Type B pancreatic cell (in vitro differentiated cells): Measurements from ENCODE around the gene ADAM12. TPM values are rescaled to one million over a fixed set of nuclear protein-coding genes. Genes with fewer than 3 reads are reported as not detected.

Source experiments
- DNase-seq: peaks from one replicate; pipeline ENCODE4 v3.0.0; 2021; ENCODE audit warnings: mixed read lengths; ENCODE audit not compliant: unreplicated experiment; ENCODE audit errors: extremely low spot score
- H3K27ac Mint-ChIP-seq: 2 replicates; pipeline ENCODE4 v1.8.0; 2021; ENCODE audit warnings: mild to moderate bottlenecking, mixed read lengths
- H3K27me3 Mint-ChIP-seq: 2 replicates; pipeline ENCODE4 v1.8.0; 2021; ENCODE audit warnings: mixed read lengths
- H3K36me3 Mint-ChIP-seq: 2 replicates; pipeline ENCODE4 v1.8.0; 2021; ENCODE audit warnings: mixed read lengths
- H3K4me1 Mint-ChIP-seq: one replicate; pipeline ENCODE4 v1.8.0; 2021; ENCODE audit warnings: mixed read lengths; ENCODE audit not compliant: unreplicated experiment
- H3K4me3 Mint-ChIP-seq: 2 replicates; pipeline ENCODE4 v1.8.0; 2021; ENCODE audit warnings: mild to moderate bottlenecking, mixed read lengths
- H3K9me3 Mint-ChIP-seq: 2 replicates; pipeline ENCODE4 v1.8.0; 2021; ENCODE audit warnings: mixed read lengths
- total RNA-seq: library from RNA; stranded (reverse); gene quantifications from 2 replicates; pipeline ENCODE4 v1.2.1, GENCODE V29; 2021; ENCODE audit warnings: low replicate concordance
- TF ChIP-seq, protein P1 (sequence below): fragments of 200-600 bp; sonication (generic); conservative IDR thresholded peaks from 2 replicates; pipeline ENCODE4 v1.5.0; 2021; ENCODE audit warnings: antibody characterized with exemption, mild to moderate bottlenecking

Gene ADAM12
- total RNA-seq, 1 donor from 2014 or later: 31.6 TPM

- DNase-seq: no peak
- Mint-ChIP-seq H3K36me3 (no peaks in the 10 kb centered on the region), H3K4me3 (no peak overlapping the region), H3K4me1 (no peaks in the 10 kb centered on the region), H3K27me3 (no peaks in the 10 kb centered on the region), H3K9me3 (no peaks in the 10 kb centered on the region), H3K27ac (no peak overlapping the region)
- TF ChIP-seq, protein P1, sequence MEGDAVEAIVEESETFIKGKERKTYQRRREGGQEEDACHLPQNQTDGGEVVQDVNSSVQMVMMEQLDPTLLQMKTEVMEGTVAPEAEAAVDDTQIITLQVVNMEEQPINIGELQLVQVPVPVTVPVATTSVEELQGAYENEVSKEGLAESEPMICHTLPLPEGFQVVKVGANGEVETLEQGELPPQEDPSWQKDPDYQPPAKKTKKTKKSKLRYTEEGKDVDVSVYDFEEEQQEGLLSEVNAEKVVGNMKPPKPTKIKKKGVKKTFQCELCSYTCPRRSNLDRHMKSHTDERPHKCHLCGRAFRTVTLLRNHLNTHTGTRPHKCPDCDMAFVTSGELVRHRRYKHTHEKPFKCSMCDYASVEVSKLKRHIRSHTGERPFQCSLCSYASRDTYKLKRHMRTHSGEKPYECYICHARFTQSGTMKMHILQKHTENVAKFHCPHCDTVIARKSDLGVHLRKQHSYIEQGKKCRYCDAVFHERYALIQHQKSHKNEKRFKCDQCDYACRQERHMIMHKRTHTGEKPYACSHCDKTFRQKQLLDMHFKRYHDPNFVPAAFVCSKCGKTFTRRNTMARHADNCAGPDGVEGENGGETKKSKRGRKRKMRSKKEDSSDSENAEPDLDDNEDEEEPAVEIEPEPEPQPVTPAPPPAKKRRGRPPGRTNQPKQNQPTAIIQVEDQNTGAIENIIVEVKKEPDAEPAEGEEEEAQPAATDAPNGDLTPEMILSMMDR: no peak
These were observed 111.1 kb downstream of the ADAM12 start for GRCh38 chr10:126277181-126277580.

DNA sequence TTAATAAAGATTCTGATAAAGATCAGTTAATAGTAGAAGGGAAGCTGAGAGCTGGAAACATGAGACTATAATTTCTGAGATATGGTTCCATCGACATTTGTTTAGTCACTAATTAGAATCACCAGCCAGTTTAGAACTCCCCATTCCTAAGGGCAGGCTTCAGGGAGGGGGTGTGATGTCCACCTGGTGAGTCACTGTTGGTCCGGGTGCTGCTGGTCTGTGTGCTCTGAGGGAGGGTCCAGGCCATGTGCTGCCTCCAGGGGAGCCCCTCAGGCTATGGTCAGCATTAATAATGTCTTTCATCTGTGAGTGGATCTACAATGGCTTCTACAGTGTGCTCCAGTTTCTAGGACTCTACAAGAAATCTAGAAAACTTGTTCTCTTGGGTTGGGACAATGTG is 115.8 kb downstream of the ADAM12 start:
- H3K27ac Mint-ChIP-seq: no peak overlapping the region
- H3K4me1 Mint-ChIP-seq: no peaks in the 10 kb centered on the region
- no peak overlapping the region for H3K4me3 Mint-ChIP-seq
- peaks cover 7% of the 10 kb centered on the region for H3K9me3 Mint-ChIP-seq
- H3K36me3 Mint-ChIP-seq: no peaks in the 10 kb centered on the region
- no peak for DNase-seq
- TF ChIP-seq, protein P1: no peak
- H3K27me3 Mint-ChIP-seq: peaks cover 3% of the 10 kb centered on the region

- peaks cover 6% of the 10 kb centered on the region for H3K36me3 Mint-ChIP-seq
- H3K27ac Mint-ChIP-seq: no peak overlapping the region
- peaks cover 20% of the 10 kb centered on the region for H3K9me3 Mint-ChIP-seq
- DNase-seq: no peak
- TF ChIP-seq, protein P1: no peak
- H3K27me3 Mint-ChIP-seq: peaks cover 3% of the 10 kb centered on the region
- no peak overlapping the region for H3K4me3 Mint-ChIP-seq
- H3K4me1 Mint-ChIP-seq: peaks cover 4% of the 10 kb centered on the region
These were observed 118.2 kb downstream of the ADAM12 start for GRCh38 chr10:126270111-126270510.

GRCh38 chr10:126268013-126268920 is 120.0 kb downstream of the ADAM12 start:
- peaks cover 22% of the 10 kb centered on the region for H3K9me3 Mint-ChIP-seq
- peaks cover 6% of the 10 kb centered on the region for H3K36me3 Mint-ChIP-seq
- TF ChIP-seq, protein P1: no peak
- H3K4me1 Mint-ChIP-seq: peaks cover 18% of the 10 kb centered on the region
- H3K27me3 Mint-ChIP-seq: peaks cover 3% of the 10 kb centered on the region
- DNase-seq: no peak
- H3K27ac Mint-ChIP-seq: no peak overlapping the region
- no peak overlapping the region for H3K4me3 Mint-ChIP-seq

- Mint-ChIP-seq H3K4me1 (peaks cover 35% of the 10 kb centered on the region), H3K36me3 (peaks cover 6% of the 10 kb centered on the region), H3K4me3 (no peak overlapping the region), H3K27ac (no peak overlapping the region), H3K27me3 (no peaks in the 10 kb centered on the region), H3K9me3 (peaks cover 22% of the 10 kb centered on the region)
- no peak for DNase-seq
- TF ChIP-seq, protein P1: no peak
These were observed 123.9 kb downstream of the ADAM12 start for GRCh38 chr10:126264102-126265018.
